Measurements from ENCODE around the gene EFCAB13.
"Not testable (repeated sequence)": the region's sequence is repeated elsewhere in the genome, so short reads cannot be mapped to it uniquely, and the experiment has no call there.

Gene EFCAB13

GRCh38 chr17:47325176-47325575, 1.4 kb downstream of the EFCAB13 start:
- no peak for DNase-seq (ENCODE audit: low read depth)

- DNase-seq (ENCODE audit: low read depth) = no peak
Observed at GRCh38 chr17:47330548-47330947, 6.8 kb downstream of the EFCAB13 start.

GRCh38 chr17:47332287-47332686, 8.5 kb downstream of the EFCAB13 start:
- DNase-seq (ENCODE audit: low read depth) = no peak

- DNase-seq (ENCODE audit: low read depth) = no peak
Observed at GRCh38 chr17:47335101-47335936, 11.6 kb downstream of the EFCAB13 start.

GRCh38 chr17:47338026-47338425, 14.3 kb downstream of the EFCAB13 start:
- no peak for DNase-seq (ENCODE audit: low read depth)

GRCh38 chr17:47352848-47353247, 29.1 kb downstream of the EFCAB13 start:
- no peak for DNase-seq (ENCODE audit: low read depth)

GRCh38 chr17:47358652-47359051, 34.9 kb downstream of the EFCAB13 start:
- DNase-seq (ENCODE audit: low read depth) = no peak

- DNase-seq (ENCODE audit: low read depth) = no peak
Observed at GRCh38 chr17:47363171-47363570, 39.4 kb downstream of the EFCAB13 start.

- DNase-seq (ENCODE audit: low read depth) = no peak
Observed at GRCh38 chr17:47367257-47367656, 43.5 kb downstream of the EFCAB13 start.

- no peak for DNase-seq (ENCODE audit: low read depth)
Observed at GRCh38 chr17:47368262-47368661, 44.5 kb downstream of the EFCAB13 start.

- not testable (repeated sequence) for DNase-seq (ENCODE audit: low read depth)
Observed at GRCh38 chr17:47370899-47371298, 47.1 kb downstream of the EFCAB13 start.

- DNase-seq (ENCODE audit: low read depth) = no peak
Observed at GRCh38 chr17:47373002-47373401, 49.2 kb downstream of the EFCAB13 start.

- DNase-seq (ENCODE audit: low read depth) = no peak
Observed at GRCh38 chr17:47376247-47376646, 52.5 kb downstream of the EFCAB13 start.

GRCh38 chr17:47388825-47389224, 65.1 kb downstream of the EFCAB13 start:
- no peak for DNase-seq (ENCODE audit: low read depth)

- not testable (repeated sequence) for DNase-seq (ENCODE audit: low read depth)
Observed at GRCh38 chr17:47397532-47398128, 73.9 kb downstream of the EFCAB13 start.

- DNase-seq (ENCODE audit: low read depth) = no peak
Observed at GRCh38 chr17:47400333-47400732, 76.6 kb downstream of the EFCAB13 start.

GRCh38 chr17:47401100-47401499, 77.3 kb downstream of the EFCAB13 start:
- no peak for DNase-seq (ENCODE audit: low read depth)

GRCh38 chr17:47404006-47404405, 80.3 kb downstream of the EFCAB13 start:
- no peak for DNase-seq (ENCODE audit: low read depth)

GRCh38 chr17:47404875-47405274, 81.1 kb downstream of the EFCAB13 start:
- DNase-seq (ENCODE audit: low read depth) = no peak

- DNase-seq (ENCODE audit: low read depth) = no peak
Observed at GRCh38 chr17:47413872-47414271, 90.1 kb downstream of the EFCAB13 start.

- no peak for DNase-seq (ENCODE audit: low read depth)
Observed at GRCh38 chr17:47414612-47415011, 90.9 kb downstream of the EFCAB13 start.

GRCh38 chr17:47423406-47424295, 99.9 kb downstream of the EFCAB13 start:
- no peak for DNase-seq (ENCODE audit: low read depth)

GRCh38 chr17:47425233-47425632, 101.5 kb downstream of the EFCAB13 start:
- DNase-seq (ENCODE audit: low read depth) = not testable (repeated sequence)
